B cell (primary cell): ENCODE results near the gene SLC5A10. TPM values are rescaled to one million over a fixed set of nuclear protein-coding genes. Genes with fewer than 3 reads are reported as not detected.

Source experiments
- ATAC-seq: fragments of 200-7000 bp; cut with Tn5 transposase; one replicate; pipeline ENCODE4 v1.10.0; 2021; ENCODE audit warnings: low read depth, mild to moderate bottlenecking, moderate number of reproducible peaks, moderate library complexity
- CTCF ChIA-PET: fragments of 350-600 bp; sonication (Branson Sonifier 250); formaldehyde crosslinking; loops from one replicate; lab custom pipeline; 2021; ENCODE audit warnings: antibody characterized with exemption, inconsistent platforms; lab: Charles Lee
- POLR2A ChIA-PET: fragments of 350-600 bp; sonication (Branson Sonifier 250); formaldehyde crosslinking; loops from one replicate; lab custom pipeline; 2021; ENCODE audit warnings: antibody characterized with exemption; lab: Charles Lee
- DNase-seq: peaks from one replicate; pipeline ENCODE4 v3.0.0; 2013
- H2AFZ ChIP-seq: 2 replicates; pipeline ENCODE4 v1.6.1; 2012; ENCODE audit warnings: mild to moderate bottlenecking, low read depth, low read length; ENCODE audit not compliant: insufficient read depth, poor library complexity, severe bottlenecking
- H3K27ac ChIP-seq, 2 donors: 1 replicate in 1 of 2; 2 replicates in 1 of 2; pipeline ENCODE4 v1.5.1; 2012 to 2013; ENCODE audit warnings: low read length in 2 of 2, mild to moderate bottlenecking in 2 of 2, moderate library complexity in 1 of 2
- H3K27me3 ChIP-seq, 4 experiments: fragments of 200-600 bp in 1 of 4; sonication (generic) in 1 of 4; replicated peaks in 1 of 4; 1 replicate in 2 of 4; 2 replicates in 2 of 4; pipeline versions ENCODE4 v1.6.1 to v1.7.0; 2013 to 2016; ENCODE audit warnings: low read length in 3 of 4, mild to moderate bottlenecking in 2 of 4, mixed read lengths in 1 of 4, moderate library complexity in 1 of 4; ENCODE audit not compliant: insufficient read depth in 4 of 4, control insufficient read depth in 3 of 4; ENCODE audit errors: control extremely low read depth in 1 of 4
- H3K36me3 ChIP-seq, 2 experiments: replicated peaks in 1 of 2; 1 replicate in 1 of 2; 2 replicates in 1 of 2; pipeline versions ENCODE4 v1.6.1 to v1.7.1; 2013; ENCODE audit warnings: low read length in 1 of 2; ENCODE audit not compliant: insufficient read depth in 2 of 2, control insufficient read depth in 1 of 2; ENCODE audit errors: control extremely low read depth in 1 of 2, extremely low read depth in 1 of 2
- H3K4me1 ChIP-seq, 2 donors: fragments of 200-600 bp in 1 of 2; sonication (generic) in 1 of 2; 1 replicate in 1 of 2; 2 replicates in 1 of 2; pipeline versions ENCODE4 v1.5.1 to v1.6.1; 2013 to 2017; ENCODE audit warnings: low read length in 2 of 2; ENCODE audit not compliant: control insufficient read depth in 2 of 2, insufficient read depth in 2 of 2
- H3K4me2 ChIP-seq: replicated peaks from 2 replicates; pipeline ENCODE3; 2012; ENCODE audit warnings: mild to moderate bottlenecking, low read depth, low read length; ENCODE audit not compliant: poor library complexity, severe bottlenecking
- H3K4me3 ChIP-seq, 5 experiments: fragments of 200-600 bp in 1 of 5; sonication (generic) in 1 of 5; 1 replicate in 3 of 5; 2 replicates in 2 of 5; pipeline versions ENCODE4 v1.5.1 to v1.7.0; 2011 to 2016; ENCODE audit warnings: low read length in 4 of 5, mild to moderate bottlenecking in 4 of 5, low read depth in 2 of 5, control low read depth in 1 of 5, moderate library complexity in 1 of 5; ENCODE audit not compliant: insufficient read depth in 1 of 5; ENCODE audit errors: control extremely low read depth in 1 of 5, extremely low read depth in 1 of 5
- H3K79me2 ChIP-seq: fragments of 200-600 bp; sonication (generic); one replicate; pipeline ENCODE4 v1.6.0; 2016; ENCODE audit warnings: low read length; ENCODE audit not compliant: control insufficient read depth, insufficient read depth
- H3K9ac ChIP-seq: fragments of 200-600 bp; sonication (generic); 2 replicates; pipeline ENCODE4 v1.6.1; 2017; ENCODE audit warnings: mild to moderate bottlenecking, low read length, moderate library complexity
- H3K9me3 ChIP-seq, 3 donors: one replicate each; pipeline versions ENCODE4 v1.6.1 to v1.7.1; 2013; ENCODE audit warnings: low read length in 2 of 3; ENCODE audit not compliant: control insufficient read depth in 2 of 3, insufficient read depth in 1 of 3; ENCODE audit errors: control extremely low read depth in 1 of 3
- H4K20me1 ChIP-seq: 2 replicates; pipeline ENCODE4 v1.6.0; 2012; ENCODE audit warnings: mild to moderate bottlenecking, low read length; ENCODE audit not compliant: insufficient read depth, control insufficient read depth, poor library complexity, severe bottlenecking
- H3K27ac Mint-ChIP-seq: one replicate; pipeline ENCODE4 v1.8.0; 2021; ENCODE audit warnings: mixed read lengths
- H3K27me3 Mint-ChIP-seq: one replicate; pipeline ENCODE4 v1.8.0; 2021; ENCODE audit warnings: mixed read lengths
- H3K4me1 Mint-ChIP-seq: one replicate; pipeline ENCODE4 v1.8.0; 2021; ENCODE audit warnings: mixed read lengths
- H3K4me3 Mint-ChIP-seq: one replicate; pipeline ENCODE4 v1.8.0; 2021; ENCODE audit warnings: mixed read lengths
- H3K9me3 Mint-ChIP-seq: one replicate; pipeline ENCODE4 v1.8.0; 2022; ENCODE audit warnings: mixed read lengths; ENCODE audit not compliant: insufficient read depth
- EZH2 ChIP-seq: IDR thresholded peaks from 2 replicates; pipeline ENCODE4 v1.6.1; 2012; ENCODE audit warnings: borderline replicate concordance, low read depth, mild to moderate bottlenecking, moderate library complexity, low read length; ENCODE audit not compliant: insufficient read depth, poor library complexity, severe bottlenecking
- WGBS: methylation state at CpG from one replicate; pipeline ENCODE4 v1.1.5; 2013; ENCODE audit warnings: missing lambda C conversion rate; ENCODE audit not compliant: insufficient coverage; 5-methylcytosine and 5-hydroxymethylcytosine counted together
- intact Hi-C: fragments of 100-400 bp; cut with micrococcal nuclease; formaldehyde crosslinking; loops from one replicate; pipeline ENCODE4 v1.10.0; 2022
- polyA plus RNA-seq: library from polyadenylated mRNA; depleted of rRNA; stranded (reverse); fragments of >200 nt; gene quantifications from 2 replicates; pipeline ENCODE4 v1.2.3, GENCODE V29; 2012
- total RNA-seq, 2 donors: library from RNA; stranded (reverse); fragments of 120-200 nt in 1 of 2; gene quantifications; 1 replicate in 1 of 2; 2 replicates in 1 of 2; pipeline versions ENCODE4 v1.2.3 to v1.2.4, GENCODE V29; 2013 to 2022
- TF ChIP-seq, protein P1 (sequence below): fragments of 200-600 bp; IDR thresholded peaks from one replicate; pipeline ENCODE4 v1.8.0; 2022; ENCODE audit warnings: antibody characterized with exemption, mild to moderate bottlenecking

SLC5A10 gene
- total and polyA plus RNA-seq, 2 donors (not counting 1 experiment from before 2014, with no cell fraction given): not detected

DNA sequence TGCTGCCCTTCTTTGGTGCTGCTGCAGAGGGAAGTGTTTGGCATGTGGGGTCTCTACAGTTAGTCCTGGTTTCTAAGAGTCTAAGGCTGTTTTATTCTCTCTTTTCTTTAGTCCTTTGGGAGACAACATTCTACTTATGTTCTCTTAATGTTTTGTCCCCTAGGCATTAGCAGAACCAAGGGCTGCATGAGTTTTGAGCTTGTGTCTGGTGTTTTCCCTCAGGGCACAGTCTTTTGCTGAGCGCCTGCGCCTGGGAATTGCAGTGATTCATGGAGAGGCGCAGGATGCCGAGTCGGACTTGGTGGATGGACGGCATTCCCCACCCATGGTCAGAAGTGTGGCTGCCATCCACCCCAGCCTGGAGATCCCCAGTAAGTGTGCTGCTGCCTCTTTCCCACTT lies 41.1 kb upstream of the SLC5A10 start:
- no peaks in the 10 kb centered on the region for H3K9me3 Mint-ChIP-seq
- intact Hi-C loops: no loop called here
- ChIA-PET POLR2A (no interaction called here), CTCF (no interaction called here)
- DNase-seq (no peak), ATAC-seq (no peak)
- H3K4me3 Mint-ChIP-seq: no peak overlapping the region
- no peak overlapping the region for H3K4me2 ChIP-seq
- H3K27ac Mint-ChIP-seq: no peak overlapping the region
- TF ChIP-seq, protein P1, sequence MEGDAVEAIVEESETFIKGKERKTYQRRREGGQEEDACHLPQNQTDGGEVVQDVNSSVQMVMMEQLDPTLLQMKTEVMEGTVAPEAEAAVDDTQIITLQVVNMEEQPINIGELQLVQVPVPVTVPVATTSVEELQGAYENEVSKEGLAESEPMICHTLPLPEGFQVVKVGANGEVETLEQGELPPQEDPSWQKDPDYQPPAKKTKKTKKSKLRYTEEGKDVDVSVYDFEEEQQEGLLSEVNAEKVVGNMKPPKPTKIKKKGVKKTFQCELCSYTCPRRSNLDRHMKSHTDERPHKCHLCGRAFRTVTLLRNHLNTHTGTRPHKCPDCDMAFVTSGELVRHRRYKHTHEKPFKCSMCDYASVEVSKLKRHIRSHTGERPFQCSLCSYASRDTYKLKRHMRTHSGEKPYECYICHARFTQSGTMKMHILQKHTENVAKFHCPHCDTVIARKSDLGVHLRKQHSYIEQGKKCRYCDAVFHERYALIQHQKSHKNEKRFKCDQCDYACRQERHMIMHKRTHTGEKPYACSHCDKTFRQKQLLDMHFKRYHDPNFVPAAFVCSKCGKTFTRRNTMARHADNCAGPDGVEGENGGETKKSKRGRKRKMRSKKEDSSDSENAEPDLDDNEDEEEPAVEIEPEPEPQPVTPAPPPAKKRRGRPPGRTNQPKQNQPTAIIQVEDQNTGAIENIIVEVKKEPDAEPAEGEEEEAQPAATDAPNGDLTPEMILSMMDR: no peak
- no peak for TF ChIP-seq EZH2
- no peaks in the 10 kb centered on the region for H3K27me3 ChIP-seq
- H3K27me3 Mint-ChIP-seq: no peaks in the 10 kb centered on the region
- 96% methylated on average over 6 of the region's 6 CpGs for WGBS
- H3K36me3 ChIP-seq: peaks cover 3 to 40% of the 10 kb centered on the region in 2 experiments
- no peak overlapping the region for H3K27ac ChIP-seq
- H4K20me1 ChIP-seq: no peaks in the 10 kb centered on the region
- H3K79me2 ChIP-seq: peaks cover 23% of the 10 kb centered on the region
- no peaks in the 10 kb centered on the region for H3K4me1 ChIP-seq
- H3K9me3 ChIP-seq: no peaks in the 10 kb centered on the region
- H3K4me3 ChIP-seq: no peak overlapping the region
- H2AFZ ChIP-seq: no peak overlapping the region
- H3K9ac ChIP-seq: no peak overlapping the region
- H3K4me1 Mint-ChIP-seq: peaks cover 5% of the 10 kb centered on the region

DNA sequence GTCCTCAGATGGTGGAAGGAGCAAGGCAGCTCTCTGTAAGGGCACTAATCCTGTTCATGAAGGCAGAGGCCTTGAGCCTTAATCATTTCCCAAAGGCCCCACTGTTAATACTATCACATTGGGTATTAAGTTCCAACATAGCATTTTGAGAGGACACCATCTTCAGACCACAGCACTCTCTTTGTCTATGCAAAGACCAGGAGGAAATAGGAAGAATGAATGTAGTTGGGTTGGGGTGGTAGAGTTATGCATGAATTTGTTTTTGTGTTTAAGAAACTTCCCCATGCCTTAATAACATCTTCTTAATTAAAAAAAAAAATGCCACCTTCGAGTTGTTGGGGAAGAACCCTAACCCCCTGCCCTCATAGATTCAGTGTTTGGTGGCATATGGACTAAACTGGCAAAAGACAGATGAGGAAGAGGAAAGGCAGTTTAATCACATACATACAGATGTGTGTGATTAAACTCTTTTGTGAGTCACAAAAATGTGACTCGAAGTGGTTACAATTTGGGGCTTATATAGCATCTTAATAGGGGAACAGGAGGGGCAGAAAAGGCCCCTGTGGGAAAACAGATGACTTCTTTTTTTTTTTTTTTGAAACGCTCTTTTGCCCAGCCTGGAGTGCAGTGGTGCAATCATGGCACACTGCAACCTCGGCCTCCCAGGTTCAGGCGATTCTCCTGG lies 35.0 kb upstream of the SLC5A10 start:
- Histone ChIP-seq H3K27ac (peak overlapping the region; percentile 16 to 51), H3K4me3 (no peak overlapping the region), H3K27me3 (no peaks in the 10 kb centered on the region), H3K9ac (no peak overlapping the region), H3K79me2 (peaks cover 4% of the 10 kb centered on the region), H4K20me1 (no peaks in the 10 kb centered on the region), H3K4me1 (peaks cover 25 to 28% of the 10 kb centered on the region in 2 donors), H3K9me3 (no peaks in the 10 kb centered on the region), H3K4me2 (peak overlapping the region; percentile 22), H3K36me3 (peaks cover 4 to 32% of the 10 kb centered on the region in 2 experiments), H2AFZ (no peak overlapping the region)
- no peaks in the 10 kb centered on the region for H3K9me3 Mint-ChIP-seq
- peak; percentile 58 for ATAC-seq
- intact Hi-C loops: no loop called here
- no peaks in the 10 kb centered on the region for H3K27me3 Mint-ChIP-seq
- H3K4me3 Mint-ChIP-seq: no peak overlapping the region
- H3K4me1 Mint-ChIP-seq: peaks cover 41% of the 10 kb centered on the region
- TF ChIP-seq EZH2: no peak
- TF ChIP-seq, protein P1: no peak
- H3K27ac Mint-ChIP-seq: peak overlapping the region; percentile 27
- CTCF ChIA-PET: interaction anchor here (1.1 kb wide), 1 partner anchor 44 kb away, joined by 3 read pairs; no protein-coding TSS in a partner anchor
- peak; percentile 20 for DNase-seq
- WGBS: 0% methylated on average over 1 of the region's 5 CpGs
- POLR2A ChIA-PET: no interaction called here
